Left ventricle myocardium inferior (tissue), 1 donor: ENCODE data around the gene SWAP70. TPM values are rescaled to one million over a fixed set of nuclear protein-coding genes. Genes with fewer than 3 reads are reported as not detected.

Experiments
- DNase-seq: peaks from one replicate; pipeline ENCODE4 v3.0.0-alpha.2; 2020
- H3K27ac ChIP-seq: fragments of 200-600 bp; replicated peaks from 2 replicates; pipeline ENCODE4 v1.8.0; 2021
- H3K27me3 ChIP-seq: fragments of 200-600 bp; 2 replicates; pipeline ENCODE4 v1.8.0; 2021; ENCODE audit warnings: low read depth
- H3K36me3 ChIP-seq: fragments of 200-600 bp; 2 replicates; pipeline ENCODE4 v1.8.0; 2021
- H3K4me1 ChIP-seq: fragments of 200-600 bp; 2 replicates; pipeline ENCODE4 v1.8.0; 2021
- H3K4me3 ChIP-seq: fragments of 200-600 bp; 2 replicates; pipeline ENCODE4 v1.8.0; 2021; ENCODE audit warnings: mild to moderate bottlenecking, moderate library complexity
- H3K9me3 ChIP-seq: fragments of 200-600 bp; replicated peaks from 2 replicates; pipeline ENCODE4 v1.8.0; 2021
- intact Hi-C: fragments of 100-400 bp; cut with micrococcal nuclease; formaldehyde crosslinking; loops from one replicate; pipeline ENCODE4 v1.11.0; 2022
- total RNA-seq: library from RNA; stranded (reverse); fragmentation: NEBNext Ultra II Directional; extraction: Animal tissue kit (Norgen Biotek cat#: 25700); gene quantifications from one replicate; pipeline ENCODE4 v1.2.1, GENCODE V29; 2021
- TF ChIP-seq, protein P1 (sequence below): fragments of 200-600 bp; IDR thresholded peaks from 2 replicates; pipeline ENCODE4 v1.8.0; 2021; ENCODE audit warnings: antibody characterized with exemption, mild to moderate bottlenecking, borderline replicate concordance
- donor health status: DM: no; HTN: yes; CAD: no; lungs with severe emphysema.

The SWAP70 gene
- total RNA-seq, 1 donor from 2014 or later = 20.6 TPM

DNA sequence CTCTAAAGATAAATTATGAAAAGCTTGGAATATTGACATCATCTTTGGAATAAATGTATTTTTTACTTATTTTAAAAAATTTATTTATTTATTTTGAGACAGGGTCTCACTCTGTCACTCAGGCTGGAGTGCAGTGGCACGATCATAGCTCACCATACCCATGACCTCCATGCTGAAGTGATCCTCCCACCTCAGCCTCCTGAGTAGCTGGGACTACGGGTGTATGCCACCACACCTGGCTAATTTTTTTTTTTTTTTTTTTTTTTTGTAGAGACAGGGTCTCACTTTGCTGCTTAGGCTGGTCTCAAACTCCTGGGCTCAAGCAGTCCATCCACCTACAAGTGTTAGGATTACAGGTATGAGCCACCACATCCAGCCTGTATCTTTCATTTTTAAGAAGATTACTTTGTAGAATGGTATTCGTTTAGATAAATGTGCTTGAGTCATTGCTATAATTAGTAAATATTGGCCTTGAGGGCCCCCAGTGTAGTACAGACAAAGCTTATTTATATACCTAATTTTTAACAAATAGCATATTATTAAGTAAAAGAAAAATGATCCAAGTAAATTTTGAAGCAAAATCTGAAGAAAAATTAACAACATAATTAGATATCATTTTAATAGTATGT, 8.5 kb downstream of the SWAP70 start:
- intact Hi-C loops = no loop called here

GRCh38 chr11:9672918-9673317, 9.0 kb downstream of the SWAP70 start:
- no peak for DNase-seq
- no peaks in the 10 kb centered on the region for H3K9me3 ChIP-seq
- no peak overlapping the region for H3K4me3 ChIP-seq
- H3K27me3 ChIP-seq = no peaks in the 10 kb centered on the region
- peaks cover 39% of the 10 kb centered on the region for H3K4me1 ChIP-seq
- intact Hi-C loops = no loop called here
- no peaks in the 10 kb centered on the region for H3K36me3 ChIP-seq
- TF ChIP-seq, protein P1, sequence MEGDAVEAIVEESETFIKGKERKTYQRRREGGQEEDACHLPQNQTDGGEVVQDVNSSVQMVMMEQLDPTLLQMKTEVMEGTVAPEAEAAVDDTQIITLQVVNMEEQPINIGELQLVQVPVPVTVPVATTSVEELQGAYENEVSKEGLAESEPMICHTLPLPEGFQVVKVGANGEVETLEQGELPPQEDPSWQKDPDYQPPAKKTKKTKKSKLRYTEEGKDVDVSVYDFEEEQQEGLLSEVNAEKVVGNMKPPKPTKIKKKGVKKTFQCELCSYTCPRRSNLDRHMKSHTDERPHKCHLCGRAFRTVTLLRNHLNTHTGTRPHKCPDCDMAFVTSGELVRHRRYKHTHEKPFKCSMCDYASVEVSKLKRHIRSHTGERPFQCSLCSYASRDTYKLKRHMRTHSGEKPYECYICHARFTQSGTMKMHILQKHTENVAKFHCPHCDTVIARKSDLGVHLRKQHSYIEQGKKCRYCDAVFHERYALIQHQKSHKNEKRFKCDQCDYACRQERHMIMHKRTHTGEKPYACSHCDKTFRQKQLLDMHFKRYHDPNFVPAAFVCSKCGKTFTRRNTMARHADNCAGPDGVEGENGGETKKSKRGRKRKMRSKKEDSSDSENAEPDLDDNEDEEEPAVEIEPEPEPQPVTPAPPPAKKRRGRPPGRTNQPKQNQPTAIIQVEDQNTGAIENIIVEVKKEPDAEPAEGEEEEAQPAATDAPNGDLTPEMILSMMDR = no peak
- H3K27ac ChIP-seq = no peak overlapping the region

More for the DNA sequence above, 8.5 kb downstream of the SWAP70 start:
- no peak for DNase-seq
- Histone ChIP-seq H3K27ac (no peak overlapping the region), H3K9me3 (no peaks in the 10 kb centered on the region), H3K4me3 (no peak overlapping the region), H3K27me3 (no peaks in the 10 kb centered on the region), H3K36me3 (peaks cover 2% of the 10 kb centered on the region), H3K4me1 (peaks cover 37% of the 10 kb centered on the region)
- TF ChIP-seq, protein P1 = no peak

DNA sequence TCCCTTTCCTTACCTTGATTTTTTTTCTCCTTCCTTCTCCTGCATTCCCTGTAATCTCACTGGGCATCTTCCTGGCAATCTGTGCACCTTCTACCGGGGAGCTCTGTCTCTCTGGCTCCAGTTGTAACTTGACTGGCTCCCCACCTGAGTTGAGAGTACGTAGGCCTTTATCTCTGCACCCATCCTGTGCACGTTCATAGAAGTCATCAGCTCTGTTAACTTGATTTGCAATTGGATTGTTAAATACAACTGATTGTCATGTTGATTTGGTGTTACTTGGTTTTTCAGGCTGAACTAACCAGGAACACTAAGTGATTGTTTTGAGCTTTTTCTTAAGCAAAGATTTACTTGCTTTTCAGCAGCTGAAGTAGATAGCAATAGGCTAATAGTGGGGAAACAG, 11.8 kb downstream of the SWAP70 start:
- H3K27me3 ChIP-seq = no peaks in the 10 kb centered on the region
- no peak overlapping the region for H3K27ac ChIP-seq
- DNase-seq = no peak
- no peak overlapping the region for H3K4me3 ChIP-seq
- no peaks in the 10 kb centered on the region for H3K9me3 ChIP-seq
- peaks cover 42% of the 10 kb centered on the region for H3K4me1 ChIP-seq
- H3K36me3 ChIP-seq = no peaks in the 10 kb centered on the region
- TF ChIP-seq, protein P1 = no peak
- intact Hi-C loops = no loop called here

- Histone ChIP-seq H3K4me3 (no peak overlapping the region), H3K36me3 (no peaks in the 10 kb centered on the region), H3K4me1 (peaks cover 50% of the 10 kb centered on the region), H3K27me3 (no peaks in the 10 kb centered on the region), H3K9me3 (no peaks in the 10 kb centered on the region), H3K27ac (no peak overlapping the region)
- intact Hi-C loops = no loop called here
- TF ChIP-seq, protein P1 = no peak
- DNase-seq = no peak
Measured at GRCh38 chr11:9677951-9678350, 14.1 kb downstream of the SWAP70 start.

- H3K36me3 ChIP-seq = no peaks in the 10 kb centered on the region
- no peaks in the 10 kb centered on the region for H3K27me3 ChIP-seq
- no peaks in the 10 kb centered on the region for H3K9me3 ChIP-seq
- no peak overlapping the region for H3K4me3 ChIP-seq
- no peak for DNase-seq
- peaks cover 47% of the 10 kb centered on the region for H3K4me1 ChIP-seq
- TF ChIP-seq, protein P1 = no peak
- intact Hi-C loops = no loop called here
- H3K27ac ChIP-seq = no peak overlapping the region
Measured at GRCh38 chr11:9678576-9678975, 14.7 kb downstream of the SWAP70 start.
